Measurements from ENCODE around the gene LRCH4. TPM values are rescaled to one million over a fixed set of nuclear protein-coding genes. Genes with fewer than 3 reads are reported as not detected.
A peak's percentile ranks its signal among the peaks of the same experiment; 100 is the strongest.

Gene LRCH4
- total and polyA plus RNA-seq, 2 of the 13 experiments (the other 11 are each of a cell fraction or from before 2014, with no cell fraction given) = 7.0 to 9.3 TPM

- WGBS (ENCODE audit: low lambda C conversion rate) = no CpG with 5 or more reads among the region's 3 CpGs
- intact Hi-C loops (cut with micrococcal nuclease; ENCODE audit: unreplicated experiment) (no loop called here), in situ Hi-C loops (cut with HindIII; ENCODE audit: extremely low pct_ligation_motif_present, low pct_unique_long_range_greater_than_20kb) (loop anchor here (5.0 kb wide), 1 partner anchor 80 kb away; no protein-coding TSS in a partner anchor)
- ATAC-seq (peak; percentile 0), DNase-seq (ENCODE audit: low spot score) (peak; percentile 77), FAIRE-seq (peak; percentile 43)
- Histone ChIP-seq H3K4me1 (ENCODE audit: insufficient read depth, low read length) (peaks cover 100% of the 10 kb centered on the region), H3K4me2 (ENCODE audit: low read depth, low read length) (peak overlapping the region; percentile 57), H3K9me3 (ENCODE audit: low read length) (no peaks in the 10 kb centered on the region), H3K79me2 (ENCODE audit: insufficient read depth, low read length) (no peaks in the 10 kb centered on the region), H2AFZ (ENCODE audit: low read length) (no peak overlapping the region), H3K27me3 (ENCODE audit: control insufficient read depth in 1 of 2, insufficient read depth in 2 of 2, low read length in 2 of 2) (no peaks in the 10 kb centered on the region), H3K27ac (ENCODE audit: extremely low read length, insufficient read depth, low read length) (peak overlapping the region; percentile 99), H4K20me1 (ENCODE audit: insufficient read depth, low read length) (peaks cover 14% of the 10 kb centered on the region; the same call in 1 of the 2 replicates), H3K4me3 (replicated peaks in 1 of 3; ENCODE audit: insufficient read depth in 1 of 3, low read depth in 2 of 3, low read length in 3 of 3) (no peak overlapping the region; a peak in 1 of 6 replicates), H3K9ac (ENCODE audit: insufficient read depth, low read depth, low read length) (peak overlapping the region; percentile 73), H3K36me3 (replicated peaks in 1 of 2; ENCODE audit: control insufficient read depth in 1 of 2, insufficient read depth in 2 of 2, low read length in 2 of 2) (peaks cover 15 to 30% of the 10 kb centered on the region in 2 experiments)
- POLR2A ChIA-PET = interaction anchor here (1.7 to 3.6 kb wide), 5 partner anchors 18 to 113 kb away, joined by 8 to 33 read pairs (median 12); partner anchors contain the start of genes AGFG2, FBXO24, LRCH4 and MOSPD3
- CTCF ChIA-PET (ENCODE audit: low intra/inter-chr PET ratio, low total read pairs) = no interaction called here
- no TSS peak for BruUV-seq (replicated peaks)
- TF ChIP-seq SOX5 (CRISPR knock-in tag; IDR thresholded peaks at IDR 0.05; ENCODE audit: borderline replicate concordance) (no peak), TEF (CRISPR knock-in tag; IDR thresholded peaks at IDR 0.05) (peak; percentile 7; the same call in 1 of the 2 replicates), SIX4 (CRISPR knock-in tag; IDR thresholded peaks at IDR 0.05) (peak; percentile 38; the same call in 1 of the 2 replicates), ZNF234 (CRISPR knock-in tag; conservative IDR thresholded peaks at IDR 0.05) (no peak), KAT2B (IDR thresholded peaks at IDR 0.05; ENCODE audit: borderline replicate concordance, low read depth, low read length) (peak; percentile 27; the same call in 1 of the 2 replicates), SPEN (CRISPR knock-in tag; IDR thresholded peaks at IDR 0.05; ENCODE audit: low read depth) (peak; percentile 13; the same call in 1 of the 2 replicates), POLR2AphosphoS5 (IDR thresholded peaks at IDR 0.05; ENCODE audit: low read depth, low read length) (peak; percentile 52), GATAD1 (CRISPR knock-in tag; IDR thresholded peaks at IDR 0.05) (no peak), ZNF616 (CRISPR knock-in tag; IDR thresholded peaks at IDR 0.05; ENCODE audit: low read depth) (no peak), DNMT1 (CRISPR knock-in tag; IDR thresholded peaks at IDR 0.05) (0 out of 2 replicates have a peak, but pooled peaks have one; percentile 13), PAF1 (CRISPR knock-in tag; IDR thresholded peaks at IDR 0.05) (peak; percentile 89; the same call in 1 of the 2 replicates), HIC2 (CRISPR knock-in tag; IDR thresholded peaks at IDR 0.05; ENCODE audit: low read depth) (0 out of 2 replicates have a peak, but pooled peaks have one; percentile 42), POLR2G (IDR thresholded peaks at IDR 0.05; ENCODE audit: low read depth, low read length) (peak; percentile 13), ZNF317 (CRISPR knock-in tag; IDR thresholded peaks at IDR 0.05) (no peak), CAMTA2 (CRISPR knock-in tag; IDR thresholded peaks at IDR 0.05; ENCODE audit: borderline replicate concordance) (no peak), CSRNP1 (CRISPR knock-in tag; IDR thresholded peaks at IDR 0.05) (peak; percentile 23; the same call in 1 of the 2 replicates), NR2F6 (IDR thresholded peaks at IDR 0.05) (peak; percentile 53), NR2F6 (CRISPR knock-in tag; IDR thresholded peaks at IDR 0.05) (peak; percentile 64), ZNF746 (CRISPR knock-in tag; IDR thresholded peaks at IDR 0.05) (0 out of 2 replicates have a peak, but pooled peaks have one; percentile 20), ZBTB8A (CRISPR knock-in tag; IDR thresholded peaks at IDR 0.05; ENCODE audit: borderline replicate concordance, low read depth) (no peak), HOXA5 (CRISPR knock-in tag; IDR thresholded peaks at IDR 0.05) (peak; percentile 19; the same call in 1 of the 2 replicates), RFX3 (CRISPR knock-in tag; IDR thresholded peaks at IDR 0.05) (peak; percentile 89)
Measured at GRCh38 chr7:100567751-100568175, 18.2 kb downstream of the LRCH4 start.

Data from HepG2 (cell line).